Keratinocyte (primary cell): Measurements from ENCODE around the gene PTMA. TPM values are rescaled to one million over a fixed set of nuclear protein-coding genes. Genes with fewer than 3 reads are reported as not detected.

Source experiments
- DNase-seq: peaks from one replicate; pipeline ENCODE4 v3.0.0-alpha.2; 2011; ENCODE audit warnings: low read depth, missing footprints, low spot score
- FAIRE-seq: peaks from 2 replicates; lab custom pipeline; 2011; peaks lifted over from hg19 to GRCh38; lab: Jason Lieb, UNC
- H2AFZ ChIP-seq: 2 replicates; pipeline ENCODE4 v1.6.0; 2012; ENCODE audit warnings: low read length, control low read depth, inconsistent platforms; ENCODE audit not compliant: control insufficient read depth
- H3K27ac ChIP-seq: 2 replicates; pipeline ENCODE4 v1.5.1; 2011; ENCODE audit warnings: low read length; ENCODE audit not compliant: control insufficient read depth, insufficient read depth
- H3K27me3 ChIP-seq: 3 replicates; pipeline ENCODE4 v1.6.0; 2011; ENCODE audit warnings: low read length; ENCODE audit not compliant: control insufficient read depth, insufficient read depth; ENCODE audit errors: extremely low read depth
- H3K36me3 ChIP-seq, 2 experiments: 2 replicates in 1 of 2; 3 replicates in 1 of 2; pipeline ENCODE4 v1.5.1; 2011; ENCODE audit warnings: low read length in 2 of 2, mild to moderate bottlenecking in 1 of 2; ENCODE audit not compliant: control insufficient read depth in 2 of 2, insufficient read depth in 2 of 2; ENCODE audit errors: extremely low read depth in 1 of 2
- H3K4me1 ChIP-seq: 3 replicates; pipeline ENCODE4 v1.5.1; 2011; ENCODE audit warnings: low read length; ENCODE audit not compliant: control insufficient read depth, insufficient read depth; ENCODE audit errors: extremely low read depth
- H3K4me2 ChIP-seq: 3 replicates; pipeline ENCODE4 v1.6.0; 2011; ENCODE audit warnings: low read depth, low read length; ENCODE audit not compliant: control insufficient read depth, insufficient read depth; ENCODE audit errors: extremely low read depth
- H3K4me3 ChIP-seq, 3 experiments: fragments of 200-600 bp in 1 of 3; sonication (generic) in 1 of 3; 2 replicates in 2 of 3; 3 replicates in 1 of 3; pipeline ENCODE4 v1.5.1; 2011 to 2016; ENCODE audit warnings: low read length in 3 of 3, mild to moderate bottlenecking in 3 of 3, control low read depth in 2 of 3, inconsistent platforms in 1 of 3, low read depth in 1 of 3, mixed read lengths in 1 of 3, mixed run types in 1 of 3, moderate library complexity in 1 of 3; ENCODE audit not compliant: control insufficient read depth in 2 of 3, insufficient read depth in 2 of 3; ENCODE audit errors: extremely low read depth in 1 of 3
- H3K79me2 ChIP-seq: 2 replicates; pipeline ENCODE4 v1.6.0; 2012; ENCODE audit warnings: low read length; ENCODE audit not compliant: control insufficient read depth, insufficient read depth
- H3K9ac ChIP-seq: 3 replicates; pipeline ENCODE4 v1.6.0; 2011; ENCODE audit warnings: low read length; ENCODE audit not compliant: control insufficient read depth, insufficient read depth; ENCODE audit errors: extremely low read depth
- H3K9me1 ChIP-seq: 3 replicates; pipeline ENCODE4 v1.6.0; 2011; ENCODE audit warnings: low read length; ENCODE audit not compliant: control insufficient read depth, insufficient read depth; ENCODE audit errors: extremely low read depth
- H3K9me3 ChIP-seq: 2 replicates; pipeline ENCODE4 v1.5.1; 2012; ENCODE audit warnings: low read depth, low read length; ENCODE audit not compliant: control insufficient read depth
- H4K20me1 ChIP-seq: 3 replicates; pipeline ENCODE4 v1.6.0; 2011; ENCODE audit warnings: low read length; ENCODE audit not compliant: control insufficient read depth, insufficient read depth; ENCODE audit errors: extremely low read depth
- CTCF ChIP-seq, 3 experiments: IDR thresholded peaks in 1 of 3; conservative IDR thresholded peaks in 1 of 3; optimal IDR thresholded peaks in 1 of 3; 2 replicates in 2 of 3; 3 replicates in 1 of 3; pipeline versions ENCODE3 to v1.5.1; 2011; ENCODE audit warnings: low read length in 3 of 3, mild to moderate bottlenecking in 3 of 3, moderate library complexity in 2 of 3, control low read depth in 1 of 3, inconsistent platforms in 1 of 3; ENCODE audit not compliant: insufficient read depth in 2 of 3; ENCODE audit errors: extremely low read depth in 1 of 3
- EZH2 ChIP-seq: IDR thresholded peaks from one replicate; pipeline ENCODE4 v1.6.1; 2012; ENCODE audit warnings: inconsistent platforms, mild to moderate bottlenecking, low read length, moderate library complexity
- dilution Hi-C: fragments of 300-500 bp; cut with MboI; formaldehyde crosslinking; loops from one replicate; pipeline ENCODE4 v1.7.0; 2020; ENCODE audit warnings: low sequenced_read_pairs; ENCODE audit not compliant: extremely low pct_ligation_motif_present
- polyA plus RNA-seq, 5 experiments: library from polyadenylated mRNA; depleted of rRNA in 3 of 5; stranded (reverse) in 3 of 5; stranded (forward) in 1 of 5; unstranded in 1 of 5; fragments of >200 nt; gene quantifications; 1 replicate in 1 of 5; 2 replicates in 3 of 5; 3 replicates in 1 of 5; pipeline versions ENCODE4 v1.2.1 to v1.2.3, GENCODE V29; 2011 to 2012; ENCODE audit warnings: missing spikeins in 2 of 5, low read depth in 1 of 5, low replicate concordance in 1 of 5

The PTMA gene
- polyA plus RNA-seq, 1 donor (not counting 4 experiments of a cell fraction or from before 2014, with no cell fraction given), result 598 TPM

DNA sequence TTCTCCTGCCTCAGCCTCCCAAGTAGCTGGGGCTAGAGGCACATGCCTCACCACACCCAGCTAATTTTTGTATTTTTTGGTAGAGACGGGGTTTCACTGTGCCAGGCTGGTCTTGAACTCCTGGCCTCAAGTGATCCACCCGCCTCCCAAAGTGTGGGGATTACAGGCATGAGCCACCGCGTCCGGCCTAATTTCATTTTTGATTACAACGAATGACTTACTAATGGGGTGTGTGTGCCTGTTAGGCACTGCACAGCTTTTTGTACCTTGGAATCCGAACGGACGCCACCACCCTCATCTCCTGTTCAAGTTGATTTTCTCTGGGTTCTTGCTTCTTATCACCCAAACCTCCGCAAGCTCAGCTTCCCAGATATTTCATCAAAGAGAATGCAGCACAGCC is 17.2 kb downstream of the PTMA start:
- no peaks in the 10 kb centered on the region for H4K20me1 ChIP-seq
- H3K79me2 ChIP-seq, result no peaks in the 10 kb centered on the region
- no peaks in the 10 kb centered on the region for H3K9me1 ChIP-seq
- dilution Hi-C loops, result no loop called here
- H3K9ac ChIP-seq, result no peak overlapping the region
- H3K27ac ChIP-seq, result no peak overlapping the region
- H3K4me3 ChIP-seq, result no peak overlapping the region
- no peaks in the 10 kb centered on the region for H3K4me1 ChIP-seq
- DNase-seq (no peak), FAIRE-seq (no peak)
- H3K9me3 ChIP-seq, result no peaks in the 10 kb centered on the region
- H3K4me2 ChIP-seq, result no peak overlapping the region
- H3K36me3 ChIP-seq, result no peaks in the 10 kb centered on the region
- H2AFZ ChIP-seq, result no peak overlapping the region
- H3K27me3 ChIP-seq, result no peaks in the 10 kb centered on the region
- TF ChIP-seq EZH2, result no peak
- TF ChIP-seq CTCF (optimal IDR thresholded peaks at IDR 0.05 in 1 of 3, IDR thresholded peaks at IDR 0.05 in 1 of 3, conservative IDR thresholded peaks at IDR 0.05 in 1 of 3; ENCODE audit: extremely low read depth in 1 of 3, insufficient read depth in 2 of 3, low read length in 3 of 3), result no peak

DNA sequence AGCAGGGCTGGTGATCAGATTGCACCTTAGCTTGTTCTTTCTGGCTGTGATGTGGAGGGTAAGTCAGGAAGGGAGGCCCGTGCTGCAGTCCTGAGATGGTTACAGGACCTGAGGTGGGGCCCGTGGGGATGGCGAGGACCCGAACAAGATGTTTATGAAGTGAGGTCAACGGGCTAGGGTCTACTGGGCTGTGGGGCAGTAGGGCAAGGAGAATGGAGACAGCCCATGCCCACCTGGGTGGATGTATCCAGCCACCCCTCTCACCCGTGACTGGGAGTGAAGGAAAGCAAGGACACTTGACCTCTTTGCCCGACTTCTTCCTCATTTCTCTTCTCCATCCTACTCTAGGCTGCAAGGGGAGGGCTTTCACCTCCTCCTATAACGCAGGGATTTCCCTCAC is 18.0 kb downstream of the PTMA start:
- no peak overlapping the region for H2AFZ ChIP-seq
- H3K4me1 ChIP-seq, result no peaks in the 10 kb centered on the region
- no peaks in the 10 kb centered on the region for H4K20me1 ChIP-seq
- no peaks in the 10 kb centered on the region for H3K36me3 ChIP-seq
- no peak for TF ChIP-seq CTCF (optimal IDR thresholded peaks at IDR 0.05 in 1 of 3, IDR thresholded peaks at IDR 0.05 in 1 of 3, conservative IDR thresholded peaks at IDR 0.05 in 1 of 3; ENCODE audit: extremely low read depth in 1 of 3, insufficient read depth in 2 of 3, low read length in 3 of 3)
- TF ChIP-seq EZH2, result no peak
- H3K9me1 ChIP-seq, result no peaks in the 10 kb centered on the region
- no peak overlapping the region for H3K4me3 ChIP-seq
- no peaks in the 10 kb centered on the region for H3K9me3 ChIP-seq
- dilution Hi-C loops, result no loop called here
- H3K27ac ChIP-seq, result no peak overlapping the region
- DNase-seq (no peak), FAIRE-seq (no peak)
- no peaks in the 10 kb centered on the region for H3K27me3 ChIP-seq
- no peak overlapping the region for H3K9ac ChIP-seq
- H3K79me2 ChIP-seq, result no peaks in the 10 kb centered on the region
- no peak overlapping the region for H3K4me2 ChIP-seq
